NCI-H2107 treated with DMSO at 0.1 percent for 48 hours (cell line): ENCODE results near the gene LPP.

ENCODE experiments used
- DNase-seq: peaks from one replicate; lab custom pipeline; 2025; ENCODE audit not compliant: unreplicated experiment; lab: John Stamatoyannopoulos, UW

LPP gene

DNA sequence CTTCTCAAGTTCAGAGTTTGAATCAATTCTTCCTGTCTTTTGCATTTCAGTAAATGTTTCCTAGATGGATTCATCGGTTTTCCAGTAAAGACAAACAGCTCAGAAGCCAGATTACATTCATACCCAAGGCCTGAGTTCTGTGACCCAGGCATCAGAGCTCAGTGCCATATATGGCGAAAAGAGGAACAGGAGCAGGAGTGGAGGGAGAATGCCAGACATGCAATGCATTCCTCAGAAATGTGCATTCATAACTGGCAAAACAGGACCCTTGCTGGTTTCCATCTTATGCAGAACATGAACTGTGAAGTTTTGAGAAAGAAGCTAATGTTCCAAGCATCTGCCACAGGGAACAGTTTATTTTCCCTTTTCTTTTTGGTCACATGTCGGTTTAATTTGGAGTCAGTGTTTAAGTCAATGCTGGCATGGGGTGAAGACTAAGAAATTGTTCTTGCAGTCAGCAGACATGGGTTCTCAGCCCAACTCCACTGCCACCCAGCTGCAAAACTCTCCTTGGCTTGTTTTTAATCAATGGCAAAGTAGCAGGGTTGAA lies 116.5 kb downstream of the LPP start:
- DNase-seq = no peak

DNA sequence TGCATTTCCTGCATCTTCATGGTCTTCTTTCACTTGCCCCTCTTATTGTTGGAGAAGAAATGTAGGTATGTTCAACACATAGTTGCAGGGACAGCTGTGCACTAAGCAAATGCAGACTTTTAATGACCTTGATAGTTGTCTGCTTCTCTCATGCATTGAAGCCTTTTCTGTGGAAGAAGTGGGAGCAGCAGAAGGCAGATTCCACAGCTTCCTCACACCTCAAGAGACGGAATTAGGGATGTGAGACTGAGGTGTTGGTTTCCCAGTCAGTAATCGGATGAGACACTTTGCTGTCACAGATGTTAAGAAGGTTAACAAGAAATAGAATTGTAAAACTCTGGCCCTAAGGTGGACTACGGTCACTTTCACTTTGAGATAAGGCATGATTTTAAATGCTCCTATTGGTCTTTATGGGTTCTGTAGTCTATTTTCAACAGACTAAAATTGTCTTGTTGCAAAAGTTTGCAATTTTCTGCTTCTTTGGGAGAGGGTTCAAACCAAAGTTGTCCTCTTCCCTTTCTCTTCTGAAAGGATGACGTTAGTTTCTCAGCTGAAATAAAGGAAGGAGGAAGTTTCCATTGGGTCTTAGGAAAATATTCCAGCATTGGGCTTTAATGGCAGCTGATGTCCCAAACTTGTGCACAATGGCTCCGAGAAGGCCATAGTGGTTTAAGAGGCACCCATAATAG lies 117.4 kb downstream of the LPP start:
- DNase-seq = no peak

DNA sequence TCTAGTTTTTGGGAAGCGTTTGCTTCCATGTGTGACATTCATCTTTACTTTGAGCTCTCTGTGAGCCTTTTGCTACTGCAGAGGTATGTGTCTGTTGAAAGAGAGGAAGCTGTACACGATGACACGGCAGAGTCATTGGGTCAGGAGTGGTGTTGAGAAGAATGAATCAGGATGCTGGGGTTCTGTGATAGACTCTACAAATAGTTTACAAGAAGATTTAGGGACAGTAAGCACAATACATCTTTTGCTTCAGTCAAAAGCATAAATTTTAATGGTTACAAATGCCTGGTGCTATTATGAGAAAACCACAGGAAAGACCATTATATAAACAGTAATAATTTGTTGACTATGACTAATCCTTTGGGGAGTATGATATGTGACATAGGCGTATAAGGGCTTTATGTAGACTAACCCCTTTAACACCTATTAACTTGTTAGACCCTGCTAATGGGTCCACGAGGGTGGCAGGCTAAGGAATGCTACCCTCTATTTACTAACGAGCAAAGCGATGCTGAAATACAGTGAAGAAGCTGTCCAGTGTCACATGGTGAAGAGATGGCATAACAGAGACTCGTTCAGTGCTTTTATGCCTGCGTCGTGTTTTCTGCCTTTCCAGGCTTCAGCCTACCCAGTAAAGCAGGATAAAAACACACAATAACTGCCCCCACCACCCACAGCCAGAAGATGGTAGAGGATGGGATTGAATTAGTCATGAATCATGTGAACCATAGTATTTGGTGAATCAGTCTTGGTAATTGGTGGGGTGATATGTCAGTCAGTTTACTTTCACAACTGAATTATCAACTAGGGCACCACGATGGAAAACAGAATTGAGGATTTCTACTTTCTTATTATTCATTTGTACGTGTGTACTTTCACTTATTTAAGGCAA lies 118.8 kb downstream of the LPP start:
- DNase-seq = no peak

DNA sequence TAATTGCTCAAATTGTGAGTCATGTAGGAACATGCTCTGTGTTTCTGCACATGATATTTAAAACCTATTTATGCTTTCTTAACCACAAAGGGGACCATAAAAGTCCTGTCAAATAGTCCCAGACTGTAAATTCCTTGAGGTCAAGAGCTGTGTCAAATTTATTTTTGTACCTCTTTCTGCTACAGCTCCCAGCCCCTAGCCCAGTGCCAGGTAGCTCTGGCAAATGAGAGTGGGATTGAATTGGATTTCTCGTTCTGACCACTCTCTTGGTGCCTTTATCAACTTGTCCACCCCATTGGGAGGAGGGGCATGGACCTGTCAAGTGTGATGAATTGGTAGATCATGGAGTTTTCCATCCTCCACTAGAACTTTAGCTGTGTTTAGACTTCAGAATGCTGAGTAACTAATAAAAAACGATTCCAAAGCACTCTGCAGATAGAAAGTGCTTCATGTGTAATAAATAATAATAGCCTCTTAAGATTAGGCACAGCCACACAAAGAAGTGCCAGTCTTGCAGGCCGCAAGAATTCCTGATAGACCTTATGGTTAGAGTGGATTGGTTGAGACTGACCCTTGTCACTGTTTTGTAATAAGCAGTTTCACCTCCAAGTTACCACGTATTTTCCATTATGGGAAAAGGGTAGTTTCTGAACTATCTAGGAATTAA lies 120.4 kb downstream of the LPP start:
- DNase-seq = no peak

DNA sequence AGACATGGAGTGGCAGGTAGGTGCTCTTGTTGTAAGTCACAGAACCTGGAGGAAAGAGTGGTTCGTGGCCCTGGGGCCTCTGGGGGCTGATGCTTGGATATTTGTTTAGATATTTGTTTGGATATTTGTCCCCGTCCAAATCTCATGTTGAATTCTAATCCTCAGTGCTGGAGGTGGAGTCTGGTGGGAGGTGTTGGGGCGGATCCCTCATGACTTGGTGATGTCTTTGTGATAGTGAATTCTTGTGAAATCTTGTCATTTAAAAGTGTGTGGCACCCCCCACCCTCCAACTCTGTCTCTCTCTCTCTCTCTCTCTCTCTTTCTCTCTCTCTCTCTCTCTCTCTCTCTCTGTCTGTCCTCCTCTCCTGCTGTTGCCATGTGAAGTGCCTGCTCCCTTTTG lies 122.4 kb downstream of the LPP start:
- no peak for DNase-seq

DNA sequence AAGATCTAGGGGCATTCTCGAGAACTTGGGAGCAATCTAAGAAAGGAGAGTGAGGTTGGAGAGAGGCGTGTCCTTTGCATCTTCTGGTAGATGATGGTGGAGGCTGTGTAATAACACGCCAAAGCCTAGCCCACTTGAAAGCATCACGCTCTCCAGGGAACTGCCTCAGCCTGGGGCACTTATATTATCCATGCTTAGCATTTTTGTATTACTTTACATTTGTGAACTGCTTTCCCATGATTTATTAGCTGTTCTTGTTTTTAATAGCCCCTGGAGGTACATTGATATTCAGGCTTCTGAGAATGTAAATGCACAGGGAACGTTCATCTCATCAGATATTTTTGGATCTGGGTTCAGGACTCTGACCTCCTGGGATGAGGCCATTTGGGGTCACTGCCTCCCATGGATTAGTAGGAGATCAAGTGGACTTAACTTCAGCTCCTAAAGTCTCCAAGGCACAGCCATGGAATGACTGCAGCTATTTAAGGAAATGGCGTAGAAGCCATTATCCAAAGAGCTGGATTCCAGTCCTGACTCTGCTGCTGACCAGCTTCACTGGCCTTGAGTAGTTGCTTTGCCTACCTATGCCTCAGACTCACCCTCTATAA lies 124.9 kb downstream of the LPP start:
- DNase-seq = no peak

DNA sequence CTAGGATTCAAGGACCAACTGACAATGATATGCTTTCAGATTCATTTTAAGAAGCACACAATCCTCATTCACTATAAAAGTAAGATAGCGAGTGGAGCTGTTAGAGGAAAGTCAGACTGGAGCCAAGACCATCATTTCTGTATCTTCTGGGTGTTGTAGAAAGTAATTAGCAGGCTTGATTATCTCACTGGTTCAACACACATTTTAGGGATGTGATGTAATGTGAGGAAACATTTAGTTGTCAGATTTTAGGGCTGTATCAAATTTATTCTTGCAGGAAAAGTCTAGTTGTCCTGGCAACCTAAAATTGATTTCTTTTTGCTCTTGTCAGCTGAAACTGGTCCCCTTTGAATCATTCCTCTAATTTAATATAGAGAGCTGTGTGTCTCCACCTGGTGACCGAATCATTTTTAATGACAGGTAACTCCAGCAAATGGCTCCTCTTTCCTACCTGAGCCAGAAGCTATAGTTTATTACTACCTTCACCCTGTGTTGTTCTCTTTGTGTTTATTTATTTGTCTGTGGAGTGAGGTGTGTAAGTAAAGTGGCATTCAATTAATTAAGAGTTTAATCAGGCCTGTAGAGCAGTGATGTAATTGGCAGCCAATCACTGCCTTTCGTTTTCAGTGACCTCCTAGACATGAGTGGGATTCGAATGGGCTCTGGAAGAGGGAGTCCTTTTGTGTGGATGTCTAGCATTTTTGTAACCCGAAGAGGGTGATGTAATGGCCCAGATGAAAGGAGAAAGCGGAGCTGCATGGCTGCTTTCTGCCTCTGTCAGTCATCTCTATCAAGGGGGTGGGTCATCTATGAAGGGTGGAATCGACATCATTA lies 125.8 kb downstream of the LPP start:
- peak; percentile 99 for DNase-seq

DNA sequence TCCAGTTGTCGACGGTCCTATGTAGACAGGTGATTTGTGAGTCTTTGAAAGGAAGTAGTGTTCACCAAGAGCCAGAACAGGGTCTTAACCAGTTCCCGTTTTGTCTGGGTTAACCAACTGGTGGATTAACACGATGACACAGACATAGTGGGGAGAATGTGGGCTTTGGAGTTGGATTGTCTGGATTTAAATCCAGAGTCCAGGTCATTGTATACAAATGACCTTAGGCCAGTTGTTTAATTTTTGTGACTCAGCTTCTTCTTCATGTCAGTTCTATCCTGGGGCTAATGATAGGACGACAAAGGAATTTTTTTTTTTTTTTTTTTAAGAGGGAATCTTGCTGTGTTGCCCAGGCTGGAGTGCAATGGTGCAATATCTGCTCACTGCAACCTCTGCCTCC lies 126.7 kb downstream of the LPP start:
- DNase-seq = no peak

DNA sequence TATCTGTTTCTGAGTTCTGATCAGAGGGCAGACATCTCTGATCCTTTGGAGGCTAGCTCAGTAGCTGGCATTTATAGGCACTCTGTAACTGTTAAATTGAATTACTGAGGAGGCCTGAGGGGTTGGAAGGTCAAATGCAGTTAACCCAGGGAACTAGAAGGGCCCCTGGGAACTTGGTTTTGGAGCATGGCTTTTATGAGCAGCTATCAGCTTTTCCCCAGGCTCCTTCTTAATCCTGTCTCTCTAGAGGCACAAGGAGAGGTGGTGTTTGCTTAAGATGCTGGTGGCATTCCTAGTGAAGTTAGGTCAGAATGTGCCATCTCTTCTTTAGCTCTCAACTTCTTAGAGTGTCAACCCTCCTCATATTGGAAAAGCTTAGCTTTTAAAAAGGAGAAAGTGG lies 128.9 kb downstream of the LPP start:
- no peak for DNase-seq

DNA sequence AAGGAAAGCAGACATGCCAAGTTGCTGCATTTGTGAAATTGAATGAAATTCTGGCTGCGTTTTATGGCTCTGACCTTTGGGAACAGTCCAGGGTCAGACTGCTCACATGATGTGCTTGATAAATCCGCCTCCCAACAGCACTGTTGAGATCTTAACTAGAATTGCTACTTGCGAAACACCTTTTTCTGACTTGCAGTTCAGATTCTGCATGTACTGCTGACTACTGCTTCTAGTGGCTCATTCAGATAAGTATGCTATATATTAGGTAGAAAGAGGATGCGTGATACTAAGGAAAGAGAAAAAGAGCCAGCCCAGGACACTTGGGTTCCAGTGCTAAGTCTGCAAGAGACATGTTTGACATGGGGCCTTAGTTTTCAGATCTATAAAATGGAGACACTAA lies 129.4 kb downstream of the LPP start:
- DNase-seq = no peak

DNA sequence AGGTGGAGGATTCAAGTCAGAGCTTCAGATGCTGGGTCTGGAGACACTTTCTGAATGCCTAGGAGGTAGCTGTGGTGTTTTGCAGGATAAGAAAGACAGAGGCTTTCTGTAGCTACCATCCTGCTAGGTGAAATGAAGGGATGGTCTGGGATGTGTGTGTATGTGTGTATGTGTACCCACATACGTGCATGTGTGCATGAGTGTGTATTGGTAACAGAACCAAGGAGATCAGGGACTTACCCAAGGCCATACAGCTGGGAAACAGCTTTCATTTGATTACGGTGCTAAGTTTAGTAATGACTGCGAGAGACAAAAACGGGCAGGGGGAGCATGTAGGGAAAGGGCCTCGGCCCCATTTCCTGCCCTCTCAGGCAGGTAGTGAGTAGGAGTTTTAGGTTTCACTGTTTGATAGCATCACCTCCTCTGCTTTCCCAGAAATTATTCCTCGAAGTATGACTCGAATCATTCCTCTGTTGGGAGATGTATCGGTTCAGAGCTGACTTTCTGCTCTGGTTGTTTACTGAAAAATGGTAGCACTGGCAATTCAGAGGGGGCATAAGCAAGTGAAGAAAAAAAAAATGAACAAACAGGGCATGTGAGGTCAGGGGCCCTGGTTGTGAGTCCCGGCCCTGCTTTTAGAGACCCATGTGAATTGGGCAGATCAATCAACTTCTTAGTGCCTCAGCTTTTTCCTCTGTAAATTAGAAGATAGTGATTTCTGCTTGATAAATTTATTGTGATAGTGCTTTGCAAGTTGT lies 130.7 kb downstream of the LPP start:
- DNase-seq = no peak

DNA sequence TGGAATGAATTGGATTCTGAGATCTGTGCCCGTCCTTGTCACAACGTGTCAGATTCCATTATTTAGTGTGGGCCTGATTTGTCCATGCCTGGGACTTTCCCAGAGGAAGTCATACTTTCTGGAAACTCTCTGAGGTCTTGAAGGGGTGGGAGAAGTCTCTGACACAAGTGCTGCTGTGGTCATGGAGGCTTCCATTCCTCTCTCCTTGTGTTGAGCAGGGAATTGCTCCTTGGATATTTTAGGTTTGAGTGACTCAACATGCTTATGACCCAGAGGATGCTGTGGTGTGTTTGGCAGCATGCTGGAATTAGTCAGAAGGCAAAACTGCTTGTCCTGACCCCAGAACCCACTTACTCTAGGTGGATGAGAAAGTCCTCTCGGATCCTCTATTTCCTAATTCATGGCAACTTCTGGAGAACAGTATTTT lies 132.1 kb downstream of the LPP start:
- DNase-seq = no peak

DNA sequence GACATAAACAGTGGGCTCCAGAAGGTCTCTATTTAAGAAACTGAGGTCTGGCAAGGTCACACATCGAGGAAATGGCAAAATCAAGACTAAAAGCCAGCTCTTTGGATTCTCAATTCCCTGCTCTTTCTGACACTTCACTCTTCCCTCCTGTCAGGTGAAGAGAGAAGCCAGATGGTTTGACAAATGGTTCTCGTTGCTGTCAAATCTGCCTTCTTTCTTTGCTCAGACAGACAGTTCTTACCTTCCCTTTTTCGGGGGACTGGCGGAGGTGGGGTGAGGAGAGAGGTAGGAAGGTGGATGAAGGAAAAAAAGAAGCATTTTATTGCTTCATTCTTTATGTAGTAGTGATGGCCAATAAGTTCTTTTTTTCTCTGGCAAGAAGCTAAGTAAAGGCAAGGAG lies 133.4 kb downstream of the LPP start:
- DNase-seq = no peak

DNA sequence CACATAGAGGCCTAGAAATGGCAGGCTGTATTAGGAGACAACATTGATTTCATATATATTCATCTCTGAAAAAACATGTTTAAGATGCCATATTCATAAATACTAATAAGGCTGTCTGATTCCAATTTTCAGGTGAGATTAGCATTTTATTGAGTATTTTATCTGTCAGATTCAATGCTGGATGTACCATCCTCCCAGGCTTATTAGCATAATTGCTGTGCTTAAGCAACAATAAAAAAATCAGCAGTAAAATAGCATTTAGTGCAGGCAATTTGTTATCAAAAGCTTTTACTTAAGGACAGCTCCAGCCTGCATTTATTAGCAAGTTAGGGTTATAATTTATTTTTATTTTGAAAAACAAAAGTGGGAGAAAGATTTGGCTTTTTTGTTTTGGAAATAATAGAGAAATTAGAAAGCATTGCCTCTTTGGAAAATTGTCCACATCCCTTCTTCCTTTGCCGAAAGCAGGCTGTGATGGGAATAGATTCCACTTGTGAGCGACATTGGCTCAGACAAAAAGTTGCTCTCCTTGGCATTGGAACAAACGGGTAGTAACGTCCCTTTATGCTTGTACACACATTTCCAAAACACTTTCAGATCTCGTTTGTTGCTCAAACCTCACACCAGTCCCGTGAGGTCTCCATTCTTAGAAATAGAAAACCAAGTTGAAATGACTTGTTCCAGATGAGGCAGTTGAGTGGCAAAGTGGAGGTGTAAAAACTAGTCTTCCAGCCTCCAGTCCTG lies 134.0 kb downstream of the LPP start:
- DNase-seq = no peak

DNA sequence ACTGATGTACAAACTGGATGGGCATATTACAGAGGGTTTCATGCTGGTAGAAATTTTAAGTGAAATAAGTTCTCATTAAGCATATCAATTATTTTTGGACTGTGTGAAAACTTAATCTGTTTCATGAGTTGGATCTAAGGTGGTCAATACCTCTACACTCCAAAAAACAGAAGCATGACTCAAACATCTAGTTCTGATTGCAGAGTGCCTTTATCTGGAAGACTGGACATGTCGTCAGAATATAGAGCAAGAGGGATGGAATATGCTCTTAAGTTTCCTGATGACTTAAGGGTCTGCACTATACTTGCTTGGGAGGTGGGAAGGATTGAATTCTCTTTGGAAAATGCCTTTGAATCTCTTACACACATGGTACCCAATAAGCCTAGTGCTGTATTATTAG lies 138.3 kb downstream of the LPP start:
- no peak for DNase-seq

DNA sequence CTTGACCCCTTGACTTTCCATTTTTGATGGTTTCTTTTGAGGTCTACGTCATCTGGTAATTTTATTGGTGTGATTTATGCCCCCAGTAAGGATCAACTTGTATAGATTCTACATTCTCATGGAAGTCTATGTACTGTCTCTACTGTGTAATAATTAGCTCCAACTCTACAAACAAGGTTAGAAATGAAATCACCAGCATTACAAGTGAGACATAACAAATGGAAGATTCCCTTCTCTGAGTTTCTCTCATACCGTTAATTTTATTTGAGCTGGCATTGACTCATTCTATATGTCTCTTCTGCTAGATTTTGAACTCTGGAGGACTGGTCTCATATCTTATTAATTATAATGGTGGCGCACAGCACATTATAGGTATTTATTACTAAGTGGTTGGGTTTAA lies 138.9 kb downstream of the LPP start:
- no peak for DNase-seq

DNA sequence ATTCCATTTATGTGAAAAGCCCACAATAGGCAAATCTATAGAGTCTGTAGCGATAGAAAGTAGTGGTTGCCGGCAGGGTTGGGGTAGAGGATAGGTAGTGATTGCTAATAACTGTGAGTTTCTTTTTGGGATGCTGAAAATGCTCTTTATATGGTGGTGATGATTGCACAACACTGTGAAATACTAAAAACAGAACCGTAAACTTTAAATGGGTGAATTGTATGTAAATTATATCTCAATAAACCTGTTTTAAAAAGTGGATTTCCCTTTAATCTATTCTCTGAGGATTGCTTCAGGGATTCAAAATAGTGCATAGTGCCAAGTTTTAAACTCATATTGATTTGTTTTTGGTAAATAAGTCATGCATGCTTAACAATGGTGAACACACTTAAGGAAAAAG lies 140.2 kb downstream of the LPP start:
- no peak for DNase-seq

DNA sequence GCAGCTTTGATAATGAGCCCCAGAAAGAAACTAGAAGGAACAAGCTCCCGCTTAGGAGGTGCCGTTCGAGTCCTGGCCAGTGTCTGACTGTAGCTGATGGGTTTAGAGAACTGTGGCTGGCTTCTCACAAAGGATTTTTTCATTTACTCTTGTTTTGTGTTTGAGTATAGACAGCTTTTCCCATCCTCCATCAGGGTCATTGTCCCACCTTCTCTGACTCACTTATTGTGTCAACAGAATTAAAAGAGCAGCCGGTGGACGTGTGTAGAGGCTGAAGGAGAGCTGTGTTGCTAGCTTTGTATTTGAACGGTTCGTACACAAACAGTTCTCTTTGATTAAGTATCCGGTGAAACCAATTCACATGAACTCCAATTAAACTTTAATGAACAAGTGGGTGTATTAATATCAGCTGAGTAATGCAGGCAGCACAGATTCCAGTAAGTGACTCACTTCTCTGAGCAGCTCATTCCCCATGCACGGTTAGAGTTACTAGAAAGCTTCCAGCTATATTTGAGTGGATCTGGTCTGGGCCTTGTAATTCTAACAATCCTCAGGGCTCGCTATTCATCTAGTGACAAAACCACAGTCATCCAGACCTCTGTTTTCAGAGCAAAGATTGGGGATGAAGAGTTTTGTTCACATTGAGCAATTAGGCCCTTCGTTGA lies 141.0 kb downstream of the LPP start:
- DNase-seq = peak; percentile 84
